Amygdala (tissue), 56 donors: Measurements from ENCODE around the gene FEV.
"Not testable (repeated sequence)": the region's sequence is repeated elsewhere in the genome, so short reads cannot be mapped to it uniquely, and the experiment has no call there.

Experiments
- DNase-seq, 56 donors: peaks; one replicate each; lab custom pipeline; 2025; lab: John Stamatoyannopoulos, UW

The FEV gene

GRCh38 chr2:218953366-218953954 lies 31.5 kb downstream of the FEV start:
- no peak for DNase-seq

GRCh38 chr2:218952160-218952559 lies 32.8 kb downstream of the FEV start:
- no peak for DNase-seq

- no peak for DNase-seq
These were observed 38.4 kb downstream of the FEV start for GRCh38 chr2:218946621-218947020.

- no peak for DNase-seq
These were observed 40.1 kb downstream of the FEV start for GRCh38 chr2:218944759-218945404.

- DNase-seq = not testable (repeated sequence)
These were observed 53.2 kb downstream of the FEV start for GRCh38 chr2:218931751-218932150.
